ENCODE results near the gene DUS3L. TPM values are rescaled to one million over a fixed set of nuclear protein-coding genes. Genes with fewer than 3 reads are reported as not detected.

The DUS3L gene
- total RNA-seq, 1 donor from 2014 or later = 55.5 TPM

- TF ChIP-seq CTCF (IDR thresholded peaks at IDR 0.05; ENCODE audit: insufficient read depth, low read length, severe bottlenecking) = no peak
- no peak overlapping the region for H3K4me3 ChIP-seq (ENCODE audit: low read depth, low read length)
- no peaks in the 10 kb centered on the region for H3K36me3 ChIP-seq (ENCODE audit: control insufficient read depth, insufficient read depth, low read length)
- FAIRE-seq (no peak), DNase-seq (ENCODE audit: low read depth) (no peak)
- H3K27me3 ChIP-seq (ENCODE audit: control insufficient read depth, insufficient read depth, low read length) = peaks cover 4% of the 10 kb centered on the region
Observed at GRCh38 chr19:5798244-5798643, 7.3 kb upstream of the DUS3L start.

DNA sequence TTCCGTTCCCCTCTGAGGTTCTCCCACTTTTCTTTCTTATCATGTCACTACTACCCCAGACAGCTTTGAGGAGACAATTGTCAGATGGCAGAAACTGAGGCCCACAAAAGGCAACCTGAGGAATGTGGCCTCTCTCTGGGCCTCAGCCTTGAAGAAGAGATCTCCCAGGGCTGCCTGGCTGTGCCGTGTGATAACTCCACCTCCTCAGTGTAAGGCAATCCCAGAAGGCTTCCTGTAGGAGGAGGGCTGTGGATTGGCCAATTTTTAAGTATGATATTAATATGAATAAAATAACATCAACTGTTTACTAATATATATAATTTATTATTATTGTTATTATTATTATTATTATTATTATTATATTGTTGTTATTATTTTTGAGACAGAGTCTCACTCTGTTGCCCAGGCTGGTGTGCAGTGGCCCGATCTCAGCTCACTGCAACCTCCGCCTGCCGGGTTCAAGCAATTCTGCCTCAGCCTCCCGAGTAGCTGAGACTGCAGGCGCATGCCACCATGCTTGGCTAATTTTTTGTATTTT is 4.5 kb upstream of the DUS3L start:
- FAIRE-seq (no peak), DNase-seq (ENCODE audit: low read depth) (no peak)
- H3K27me3 ChIP-seq (ENCODE audit: control insufficient read depth, insufficient read depth, low read length) = peaks cover 1% of the 10 kb centered on the region
- no peak overlapping the region for H3K4me3 ChIP-seq (ENCODE audit: low read depth, low read length)
- TF ChIP-seq CTCF (IDR thresholded peaks at IDR 0.05; ENCODE audit: insufficient read depth, low read length, severe bottlenecking) = no peak
- H3K36me3 ChIP-seq (ENCODE audit: control insufficient read depth, insufficient read depth, low read length) = no peaks in the 10 kb centered on the region

GRCh38 chr19:5793188-5793587 is 2.2 kb upstream of the DUS3L start:
- no peak for DNase-seq (ENCODE audit: low read depth)
- Histone ChIP-seq H3K4me3 (ENCODE audit: low read depth, low read length) (no peak overlapping the region), H3K36me3 (ENCODE audit: control insufficient read depth, insufficient read depth, low read length) (peaks cover 10% of the 10 kb centered on the region), H3K27me3 (ENCODE audit: control insufficient read depth, insufficient read depth, low read length) (no peaks in the 10 kb centered on the region)
- no peak for FAIRE-seq
- no peak for TF ChIP-seq CTCF (IDR thresholded peaks at IDR 0.05; ENCODE audit: insufficient read depth, low read length, severe bottlenecking)

GRCh38 chr19:5792224-5792623 is 1.3 kb upstream of the DUS3L start:
- Histone ChIP-seq H3K4me3 (ENCODE audit: low read depth, low read length) (no peak overlapping the region), H3K36me3 (ENCODE audit: control insufficient read depth, insufficient read depth, low read length) (peaks cover 18% of the 10 kb centered on the region), H3K27me3 (ENCODE audit: control insufficient read depth, insufficient read depth, low read length) (no peaks in the 10 kb centered on the region)
- DNase-seq (ENCODE audit: low read depth) (no peak), FAIRE-seq (no peak)
- no peak for TF ChIP-seq CTCF (IDR thresholded peaks at IDR 0.05; ENCODE audit: insufficient read depth, low read length, severe bottlenecking)

DNA sequence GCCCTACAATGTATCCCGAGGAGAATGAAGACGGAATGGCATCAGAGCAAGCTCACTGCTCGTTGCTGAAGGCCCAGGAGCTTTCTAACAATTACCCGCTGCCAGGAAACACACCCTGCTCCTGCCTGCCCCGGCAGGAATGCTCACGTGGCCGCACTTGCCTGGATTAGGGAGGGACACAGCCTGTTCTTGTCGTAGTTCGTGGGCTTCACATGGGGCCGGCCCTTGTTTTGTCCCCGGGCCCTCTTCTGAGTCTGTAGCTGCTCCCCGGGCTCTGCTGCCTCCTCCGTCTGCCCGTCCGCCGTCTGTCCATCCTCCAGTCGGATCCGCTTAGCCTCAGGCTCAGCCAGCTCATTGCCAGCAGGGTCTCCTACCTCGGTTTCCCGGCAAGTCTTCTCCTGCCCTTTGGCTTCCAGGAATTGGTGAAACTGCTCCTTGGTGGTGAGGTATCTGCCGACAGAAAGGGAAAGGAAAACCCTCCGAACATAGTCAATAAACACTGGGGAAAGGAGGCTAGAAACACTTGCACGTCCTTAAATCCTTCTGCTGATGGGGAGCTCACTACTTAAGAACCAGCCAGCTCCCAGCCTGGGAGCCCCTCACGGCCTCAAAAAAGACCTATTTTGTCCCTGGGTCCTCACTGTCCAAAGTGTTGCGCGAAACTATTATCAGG is 941 bp downstream of the DUS3L start:
- DNase-seq (ENCODE audit: low read depth) = peak; percentile 59
- no peaks in the 10 kb centered on the region for H3K27me3 ChIP-seq (ENCODE audit: control insufficient read depth, insufficient read depth, low read length)
- H3K4me3 ChIP-seq (ENCODE audit: low read depth, low read length) = peak overlapping the region; percentile 93
- peaks cover 32% of the 10 kb centered on the region for H3K36me3 ChIP-seq (ENCODE audit: control insufficient read depth, insufficient read depth, low read length)
- peak; percentile 88 for FAIRE-seq
- no peak for TF ChIP-seq CTCF (IDR thresholded peaks at IDR 0.05; ENCODE audit: insufficient read depth, low read length, severe bottlenecking)

- Histone ChIP-seq H3K36me3 (ENCODE audit: control insufficient read depth, insufficient read depth, low read length) (peaks cover 34% of the 10 kb centered on the region), H3K4me3 (ENCODE audit: low read depth, low read length) (no peak overlapping the region), H3K27me3 (ENCODE audit: control insufficient read depth, insufficient read depth, low read length) (no peaks in the 10 kb centered on the region)
- TF ChIP-seq CTCF (IDR thresholded peaks at IDR 0.05; ENCODE audit: insufficient read depth, low read length, severe bottlenecking) = no peak
- FAIRE-seq (no peak), DNase-seq (ENCODE audit: low read depth) (no peak)
Observed at GRCh38 chr19:5789351-5789761, 1.6 kb downstream of the DUS3L start.

Measured in bronchial epithelial cell (primary cell).